HepG2 (cell line): ENCODE data around the gene POTEG.
"Not testable (repeated sequence)": the region's sequence is repeated elsewhere in the genome, so short reads cannot be mapped to it uniquely, and the experiment has no call there.

ENCODE experiments used
- CEBPB ChIP-seq: IDR thresholded peaks from 2 replicates; pipeline ENCODE4 v1.6.1; 2011; ENCODE audit warnings: low read depth, low read length, improper control_type of control experiment, borderline replicate concordance
- KLF6 ChIP-seq: IDR thresholded peaks from 2 replicates; pipeline ENCODE4 v1.8.0; 2016; ENCODE audit warnings: missing biosample characterization, missing genetic modification reagents
- ZNF780A ChIP-seq: sonication (generic); formaldehyde crosslinking; IDR thresholded peaks from 2 replicates; pipeline ENCODE4 v1.8.0; 2022; ENCODE audit warnings: mild to moderate bottlenecking, missing genetic modification reagents, moderate library complexity

- not testable (repeated sequence) for TF ChIP-seq ZNF780A (CRISPR knock-in tag); CEBPB; KLF6 (CRISPR knock-in tag)
These were observed 45.4 kb downstream of the POTEG start for GRCh38 chr14:19388741-19389140.
